Fibroblast of villous mesenchyme (primary cell): Measurements from ENCODE around the gene SLC39A11. TPM values are rescaled to one million over a fixed set of nuclear protein-coding genes. Genes with fewer than 3 reads are reported as not detected.

ENCODE experiments used
- DNase-seq: peaks from one replicate; pipeline ENCODE4 v3.0.0-alpha.2; 2010; ENCODE audit warnings: low read depth
- H3K4me3 ChIP-seq: 2 replicates; pipeline ENCODE4 v1.5.1; 2011; ENCODE audit warnings: low read depth, mild to moderate bottlenecking, low read length
- CTCF ChIP-seq: IDR thresholded peaks from 2 replicates; pipeline ENCODE4 v1.5.1; 2012; ENCODE audit warnings: low read depth, mild to moderate bottlenecking, low read length; ENCODE audit not compliant: insufficient read depth
- small RNA-seq: library from RNA; depleted of rRNA; stranded (forward); fragments of <200 nt; gene quantifications from one replicate; pipeline ENCODE3, GENCODE V24; 2012
- total RNA-seq: library from RNA; depleted of rRNA; stranded (reverse); fragments of >200 nt; gene quantifications from 2 replicates; pipeline ENCODE4 v1.2.3, GENCODE V29; 2012

Gene SLC39A11
- total RNA-seq, 1 donor: 16.0 TPM

- no peak for DNase-seq
- no peak overlapping the region for H3K4me3 ChIP-seq
- TF ChIP-seq CTCF: no peak
These were observed 491.6 kb downstream of the SLC39A11 start for GRCh38 chr17:72600934-72601333.

- DNase-seq: no peak
These were observed 492.6 kb downstream of the SLC39A11 start for GRCh38 chr17:72599891-72600290.

GRCh38 chr17:72598695-72599094 lies 493.8 kb downstream of the SLC39A11 start:
- H3K4me3 ChIP-seq: no peak overlapping the region
- DNase-seq: no peak
- no peak for TF ChIP-seq CTCF

More at GRCh38 chr17:72599891-72600290, 492.6 kb downstream of the SLC39A11 start:
- no peak overlapping the region for H3K4me3 ChIP-seq
- no peak for TF ChIP-seq CTCF

- H3K4me3 ChIP-seq: no peak overlapping the region
- TF ChIP-seq CTCF: no peak
- no peak for DNase-seq
These were observed 495.0 kb downstream of the SLC39A11 start for GRCh38 chr17:72597354-72598087.

Small RNA genes lying within 50 kb of the gene (small RNA-seq; reads per million reads assigned to genes)
- gene RF00422: not detected

Other genes with a start within 250 kb of the SLC39A11 start
- not detected in 2 replicates for gene SSTR2, start 72.3 kb upstream of the SLC39A11 start, total RNA-seq
- gene COG1, start 100.4 kb upstream of the SLC39A11 start, total RNA-seq: 25.9 and 26.7 TPM in 2 replicates
- not detected in 2 replicates for gene CPSF4L, start 169.2 kb upstream of the SLC39A11 start, total RNA-seq
- gene CDC42EP4, start 219.3 kb upstream of the SLC39A11 start, total RNA-seq: 36.4 and 54.8 TPM in 2 replicates